Putamen (tissue), 1 donor: Measurements from ENCODE around the gene HPS4.
A peak's percentile ranks its signal among the peaks of the same experiment; 100 is the strongest.
"Not testable (repeated sequence)": the region's sequence is repeated elsewhere in the genome, so short reads cannot be mapped to it uniquely, and the experiment has no call there.

Experiments used
- DNase-seq: peaks from one replicate; pipeline ENCODE4 v3.0.0-alpha.2; 2016; ENCODE audit warnings: low spot score

HPS4 gene

DNA sequence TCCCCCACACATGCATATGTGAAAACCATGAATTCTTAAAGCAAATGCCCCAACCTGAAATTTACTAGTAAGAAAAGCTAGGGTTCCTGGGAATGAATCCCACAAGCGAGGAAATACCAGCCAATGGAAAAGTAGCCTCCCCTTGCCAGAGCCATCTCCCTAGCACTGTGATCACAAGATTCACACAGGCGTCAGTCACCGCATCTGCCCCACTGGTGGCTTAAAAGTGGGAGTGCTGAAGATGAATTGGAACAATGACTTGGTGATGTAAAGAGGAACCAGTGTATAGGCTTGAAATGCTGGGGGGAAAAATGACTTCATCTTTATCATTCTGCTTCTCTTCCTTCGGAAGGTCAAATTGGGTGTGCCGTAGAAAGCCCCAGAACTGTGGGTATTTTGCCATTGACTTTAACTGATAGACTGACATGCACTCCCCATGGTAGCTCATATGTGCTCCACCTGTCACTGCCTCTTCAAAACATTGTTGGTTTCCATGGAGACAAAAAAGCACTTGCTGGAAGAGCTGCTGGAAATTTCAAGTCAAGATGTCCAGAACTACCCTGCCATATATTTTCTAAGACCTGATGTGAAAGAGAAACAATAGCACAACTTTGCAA lies 73.8 kb downstream of the HPS4 start:
- peak; percentile 70 for DNase-seq

DNA sequence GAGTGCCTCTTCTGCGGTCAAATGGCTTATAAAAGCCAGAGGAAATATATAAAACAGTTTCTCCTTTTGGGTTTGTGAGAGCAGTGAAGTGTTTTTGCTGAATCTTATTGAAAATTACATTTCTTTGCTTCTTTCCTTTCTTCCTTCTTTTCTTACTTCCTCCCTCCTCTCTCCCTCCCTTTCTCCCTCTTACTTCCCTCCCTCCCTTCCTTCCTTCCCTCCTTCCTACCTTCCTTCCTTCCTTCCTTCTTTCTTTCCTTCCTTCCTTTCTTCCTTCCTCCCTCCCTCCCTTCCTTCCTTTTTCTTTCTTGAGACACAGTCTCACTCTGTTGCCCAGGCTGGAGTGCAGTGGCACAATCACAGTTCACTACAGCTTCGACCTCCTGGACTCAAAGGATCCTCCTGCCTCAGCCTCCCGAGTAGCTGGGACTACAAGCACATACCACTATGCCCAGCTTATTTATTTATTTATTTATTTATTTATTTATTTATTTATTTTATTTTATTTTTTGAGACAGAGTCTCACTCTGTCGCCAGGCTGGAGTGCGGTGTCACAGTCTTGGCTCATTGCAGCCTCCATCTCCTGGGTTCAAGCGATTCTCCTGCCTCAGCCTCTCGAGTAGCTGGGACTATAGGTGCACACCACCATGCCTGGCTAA lies 74.9 kb downstream of the HPS4 start:
- DNase-seq = not testable (repeated sequence)

DNA sequence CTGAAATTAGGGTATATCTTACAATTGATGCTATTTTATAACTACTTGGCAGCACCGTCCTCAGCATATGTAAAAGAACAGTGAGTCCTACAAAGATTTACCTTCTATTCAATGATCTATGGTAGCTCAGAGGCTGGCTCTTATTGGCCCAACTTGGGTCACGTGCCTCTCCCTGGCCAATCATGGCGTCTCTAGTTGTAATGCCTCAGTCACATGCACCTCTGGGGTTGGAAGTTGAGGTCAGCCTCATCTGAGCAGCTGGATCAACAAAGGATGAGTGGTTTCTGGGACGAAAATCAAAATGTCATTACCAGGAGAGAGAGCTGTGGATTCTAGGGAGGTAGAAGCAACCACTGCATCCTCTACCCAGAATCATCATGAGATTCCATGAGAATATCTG lies 77.5 kb downstream of the HPS4 start:
- no peak for DNase-seq

DNA sequence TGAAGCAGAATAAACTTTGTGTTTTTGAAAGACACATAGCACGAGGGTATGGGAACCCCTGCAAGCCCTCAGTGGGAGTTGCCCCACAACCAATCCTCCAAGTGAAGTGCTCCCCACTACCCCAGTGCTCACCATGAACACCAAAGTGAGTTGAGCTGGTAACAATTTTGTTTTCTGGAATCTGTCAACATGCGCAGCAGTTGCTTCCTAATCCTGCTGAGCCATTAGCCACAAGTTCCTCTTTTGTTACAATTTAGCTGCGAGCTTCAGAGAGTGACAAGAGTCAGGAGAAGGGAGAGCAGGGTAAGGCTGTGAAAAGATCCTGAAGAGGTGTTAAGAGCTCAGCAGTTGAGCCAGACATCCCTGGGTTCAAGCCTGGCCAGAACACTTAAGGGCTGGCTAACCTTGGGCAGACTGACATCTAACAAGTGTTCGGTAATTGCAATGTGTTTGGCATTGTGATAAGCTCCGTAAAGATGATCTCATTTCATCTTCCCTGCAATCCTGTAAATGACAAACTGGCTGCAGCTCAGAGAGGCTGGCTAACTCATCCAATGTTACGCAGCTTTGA lies 78.6 kb downstream of the HPS4 start:
- DNase-seq = no peak

DNA sequence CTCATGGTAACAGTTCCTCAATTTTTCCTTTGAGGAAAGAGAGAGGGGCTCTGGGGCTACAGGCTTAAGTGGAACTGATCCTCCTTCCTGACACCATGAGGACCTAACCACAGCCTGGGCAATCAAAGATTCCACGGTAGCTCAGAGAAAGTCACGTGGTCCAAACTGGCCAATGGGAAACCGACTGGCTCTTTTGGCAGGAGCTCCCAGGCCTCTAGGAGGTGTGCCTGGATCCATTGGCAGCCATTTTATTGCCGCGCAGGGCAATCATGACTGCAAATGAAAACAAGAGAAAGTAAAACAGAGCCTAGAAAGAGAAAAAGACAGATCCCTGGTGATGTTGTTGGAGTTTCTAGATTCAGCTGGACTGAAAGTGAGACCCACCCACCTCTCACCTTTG lies 81.9 kb downstream of the HPS4 start:
- DNase-seq = no peak
